NOMO-1 (cell line): Measurements from ENCODE around the gene MIB2.
A peak's percentile ranks its signal among the peaks of the same experiment; 100 is the strongest.
"Not testable (repeated sequence)": the region's sequence is repeated elsewhere in the genome, so short reads cannot be mapped to it uniquely, and the experiment has no call there.

Experiments used
- DNase-seq, 2 experiments: peaks; one replicate each; lab custom pipeline; 2025; ENCODE audit not compliant: unreplicated experiment in 2 of 2; lab: John Stamatoyannopoulos, UW

The MIB2 gene

DNA sequence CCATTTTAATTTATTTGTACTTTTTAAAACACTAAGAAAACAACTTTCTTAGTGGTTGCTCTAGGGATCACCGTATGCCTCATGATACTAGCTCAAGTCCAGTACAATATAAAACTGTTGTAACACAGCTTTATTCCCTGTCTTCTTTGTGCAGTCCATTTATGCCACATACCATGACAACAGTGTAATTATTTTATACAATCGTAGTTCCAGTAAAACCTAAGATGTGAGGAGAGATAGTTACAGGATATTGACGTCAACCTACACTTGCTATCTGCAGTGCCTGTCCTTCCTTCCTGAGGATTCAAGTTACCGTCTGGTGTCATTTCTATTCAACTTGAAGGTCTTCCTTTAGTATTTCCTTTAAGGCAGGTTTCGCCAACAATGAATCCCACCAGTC is 31.0 kb downstream of the MIB2 start:
- DNase-seq, result not testable (repeated sequence)

DNA sequence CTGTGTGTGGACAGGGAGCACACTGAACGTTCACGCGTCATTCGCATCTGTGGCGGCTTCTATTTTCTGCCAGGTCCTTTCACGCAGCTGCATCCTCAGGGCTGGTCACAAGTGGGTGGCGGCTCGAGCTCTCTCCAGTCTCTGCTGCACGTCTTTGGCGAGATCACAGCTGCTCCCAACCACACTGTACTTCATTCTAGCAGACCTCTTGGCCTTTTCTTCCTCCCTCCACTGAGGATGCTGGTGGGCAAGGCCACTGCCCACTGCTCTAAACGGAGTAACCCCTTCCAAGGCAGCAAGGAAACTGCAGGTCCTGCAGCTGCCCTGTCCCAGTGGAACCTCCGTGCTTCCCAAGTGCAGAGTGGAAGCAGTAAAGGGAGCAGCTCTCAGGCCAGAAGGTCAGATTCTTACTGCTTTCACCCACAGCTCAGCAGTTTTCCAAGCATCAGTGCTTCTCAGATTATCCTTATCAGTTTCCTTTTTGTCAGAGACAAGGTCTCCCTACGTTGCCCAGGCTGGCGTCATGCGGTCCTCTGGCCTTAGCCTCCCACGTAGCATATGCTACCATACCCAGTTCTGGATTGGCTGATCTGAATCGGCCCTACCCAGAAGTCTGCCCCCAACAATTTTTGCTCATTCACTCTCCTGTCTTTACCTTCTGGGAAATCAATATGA is 32.4 kb downstream of the MIB2 start:
- not testable (repeated sequence) for DNase-seq

- not testable (repeated sequence) for DNase-seq
These were observed 33.0 kb downstream of the MIB2 start for GRCh38 chr1:1648265-1648664.

DNA sequence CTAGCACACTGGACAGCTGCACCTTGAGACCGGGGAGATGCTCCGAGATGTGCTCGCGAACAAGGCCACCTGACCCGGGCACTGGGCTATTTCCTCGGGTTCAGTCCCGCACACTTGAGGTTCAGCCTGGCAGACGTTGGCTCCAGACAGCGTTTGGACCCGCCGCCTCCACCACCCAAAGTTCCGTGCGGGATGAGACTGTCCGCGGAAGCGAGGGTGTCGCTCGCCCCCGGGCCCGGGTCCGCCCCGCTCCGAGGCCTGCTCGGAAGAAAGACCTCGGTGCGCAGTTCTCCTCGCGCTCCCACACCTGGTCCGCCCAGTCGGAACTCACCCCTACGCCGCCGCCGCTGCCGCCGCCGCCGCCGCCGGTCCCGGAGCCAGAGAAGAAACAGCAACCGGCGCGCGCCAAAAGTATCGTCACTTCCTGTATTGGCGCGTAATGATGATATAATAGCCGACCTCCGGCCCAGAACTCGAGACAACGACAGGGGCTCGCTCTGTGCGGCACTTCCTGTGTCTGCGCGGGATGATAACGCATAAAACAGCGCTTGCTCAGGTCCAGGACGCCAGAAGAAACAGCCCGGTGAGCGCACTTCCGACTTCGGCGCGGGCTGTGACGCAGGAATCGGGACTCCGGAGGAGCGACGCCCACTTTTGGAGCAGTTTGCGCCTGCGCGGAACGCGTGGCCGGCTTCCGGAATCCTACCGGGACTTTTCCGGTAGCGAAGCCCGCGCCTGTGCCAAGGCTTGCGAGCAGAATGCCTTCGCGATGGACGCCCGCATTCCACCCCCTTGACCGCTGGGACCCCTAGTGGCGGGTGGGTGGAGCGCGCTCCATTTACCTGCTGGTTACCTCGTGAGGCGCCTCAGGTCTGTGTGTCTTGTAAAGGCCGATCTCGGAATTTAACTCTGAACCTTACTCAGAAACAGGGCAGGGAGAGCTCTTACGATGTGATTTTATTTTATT is 43.6 kb downstream of the MIB2 start, which contains the start of gene CDK11B:
Gene CDK11B, minus strand, starts transcription at position 422 of the 967 bp plus-strand sequence. CDS start 1,519 bp downstream, outside the sequence.
- DNase-seq, result peak; percentile 88 to 91

- not testable (repeated sequence) for DNase-seq
These were observed 47.1 kb downstream of the MIB2 start for GRCh38 chr1:1662392-1662791.

DNA sequence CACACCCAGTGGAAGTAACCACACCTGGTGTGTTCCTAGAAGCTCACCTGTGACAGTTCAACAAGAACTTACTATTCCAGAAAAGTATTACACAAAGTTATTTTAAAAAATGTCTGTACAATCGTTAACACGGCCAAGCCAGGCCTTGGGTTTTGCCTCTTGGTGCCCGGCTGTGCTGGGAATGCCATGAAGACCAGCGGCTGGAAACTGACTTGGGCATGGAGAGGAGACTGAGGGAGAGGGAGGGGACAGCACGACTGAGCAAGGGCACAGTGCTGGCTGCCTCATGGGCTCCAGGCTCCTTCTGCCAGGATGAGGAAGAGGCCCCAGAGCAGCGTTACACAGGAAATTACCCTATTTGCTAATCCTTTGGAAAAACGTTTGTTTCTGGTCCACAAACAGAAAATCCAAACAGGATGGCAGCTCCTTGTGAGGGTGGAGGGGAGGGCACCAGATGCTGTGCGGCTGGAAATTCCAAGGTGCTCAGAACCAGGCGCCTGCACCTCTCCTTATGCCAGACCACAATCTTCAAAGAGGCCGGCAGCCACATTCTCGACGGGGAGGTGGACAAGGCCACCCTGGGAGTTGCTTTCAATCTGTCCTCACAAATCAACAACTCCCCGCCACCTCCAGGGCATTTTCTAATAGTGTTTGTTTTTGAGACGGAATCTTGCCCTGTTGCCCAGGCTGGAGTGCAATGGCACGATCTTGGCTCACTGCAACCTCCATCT is 47.7 kb downstream of the MIB2 start:
- not testable (repeated sequence) for DNase-seq

DNA sequence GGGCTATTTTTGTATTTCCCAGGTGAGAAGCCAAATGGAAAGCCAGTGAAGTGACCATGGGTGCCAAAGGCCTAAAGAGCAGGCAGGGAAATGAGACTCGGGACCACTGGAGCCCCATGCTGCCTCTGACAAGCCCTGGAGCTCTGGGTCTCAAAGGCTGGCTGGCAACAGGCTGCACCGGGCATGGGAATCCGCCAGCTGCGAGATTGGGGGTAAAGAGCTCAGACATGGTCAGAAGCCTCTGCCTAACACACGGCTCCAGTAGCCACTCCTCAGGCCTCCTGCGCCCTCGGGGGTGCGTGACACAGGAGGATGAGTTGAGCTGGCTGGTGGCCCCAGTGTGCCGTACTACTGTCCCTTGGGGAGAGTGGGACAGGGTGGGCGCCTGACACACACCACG is 49.0 kb downstream of the MIB2 start:
- DNase-seq, result not testable (repeated sequence)

- DNase-seq, result no peak
These were observed 49.9 kb downstream of the MIB2 start for GRCh38 chr1:1664941-1665814.

- DNase-seq, result no peak
These were observed 50.5 kb downstream of the MIB2 start for GRCh38 chr1:1665815-1666251.

GRCh38 chr1:1666526-1666925 is 51.2 kb downstream of the MIB2 start:
- DNase-seq, result no peak

- no peak for DNase-seq
These were observed 54.5 kb downstream of the MIB2 start for GRCh38 chr1:1669468-1670440.

DNA sequence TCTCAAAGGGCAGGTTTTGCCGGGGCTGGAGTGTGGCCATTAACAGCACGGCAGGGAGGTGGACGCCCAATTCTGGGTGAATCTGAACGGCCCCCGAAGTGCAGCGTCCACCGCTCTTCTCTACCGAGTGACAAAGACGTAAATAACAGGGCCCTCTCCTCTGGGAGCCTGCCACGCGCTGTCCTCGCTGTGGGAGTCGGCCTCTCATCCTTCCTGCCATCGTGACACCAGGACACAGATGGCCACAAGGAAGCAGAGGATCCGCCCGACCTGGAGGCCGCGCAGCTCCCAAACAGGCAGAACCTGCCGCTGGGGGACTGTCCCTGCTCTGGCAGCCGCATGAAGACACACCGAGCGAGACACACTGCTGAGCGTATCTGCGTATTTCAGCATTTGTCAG is 55.6 kb downstream of the MIB2 start:
- DNase-seq, result no peak

- DNase-seq, result no peak
These were observed 56.2 kb downstream of the MIB2 start for GRCh38 chr1:1671365-1672119.

- no peak for DNase-seq
These were observed 57.1 kb downstream of the MIB2 start for GRCh38 chr1:1672181-1672965.

GRCh38 chr1:1674806-1675205 is 59.5 kb downstream of the MIB2 start:
- DNase-seq, result not testable (repeated sequence)

DNA sequence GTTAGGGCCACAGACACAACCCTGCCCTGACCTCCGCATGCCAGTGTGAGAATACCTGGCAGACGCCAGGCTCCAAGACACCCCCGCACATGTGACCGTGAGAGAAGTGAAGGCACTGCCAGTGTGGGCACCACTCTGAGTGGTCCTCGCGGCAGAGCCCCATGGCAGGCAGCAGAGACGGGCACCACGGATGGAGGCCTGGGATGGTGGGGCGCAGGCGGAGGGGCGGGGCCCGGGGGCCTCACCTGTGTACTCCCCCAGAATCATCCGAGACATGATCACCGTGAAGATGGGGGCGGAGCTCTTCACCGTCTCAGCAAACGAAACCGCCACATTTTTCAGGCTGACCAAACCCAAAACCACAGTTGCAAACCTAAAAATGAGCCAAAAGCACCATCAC is 59.9 kb downstream of the MIB2 start:
- DNase-seq, result not testable (repeated sequence)

DNA sequence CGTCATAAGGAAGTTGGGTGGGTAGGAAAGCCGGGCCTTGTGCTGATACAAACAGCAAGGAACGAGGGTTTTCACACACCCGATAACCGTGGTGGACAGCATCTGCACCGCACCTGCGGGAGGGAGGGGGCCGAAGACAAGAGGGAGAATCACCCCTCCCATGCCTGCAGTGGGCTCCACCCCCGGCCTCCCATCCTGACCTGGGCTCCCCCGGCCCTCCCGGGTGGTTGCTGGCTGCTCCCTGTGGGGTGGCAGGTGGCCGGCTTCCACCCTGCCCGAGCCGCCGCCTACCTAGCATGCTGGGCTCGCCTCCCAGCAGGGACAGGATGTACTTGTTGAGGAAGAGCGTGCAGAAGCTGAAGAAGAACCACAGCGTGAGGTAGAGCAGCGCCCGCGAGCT is 60.8 kb downstream of the MIB2 start:
- not testable (repeated sequence) for DNase-seq
